Measurements from ENCODE around the gene RPL18.
"Not testable (repeated sequence)": the region's sequence is repeated elsewhere in the genome, so short reads cannot be mapped to it uniquely, and the experiment has no call there.

RPL18 gene

GRCh38 chr19:48611872-48612271 lies 7.1 kb downstream of the RPL18 start:
- DNase-seq = no peak

- DNase-seq = no peak
Observed at GRCh38 chr19:48609571-48610108, 9.3 kb downstream of the RPL18 start.

GRCh38 chr19:48608798-48609263 lies 10.1 kb downstream of the RPL18 start:
- DNase-seq = no peak

- DNase-seq = no peak
Observed at GRCh38 chr19:48607359-48607755, 11.6 kb downstream of the RPL18 start.

- DNase-seq = no peak
Observed at GRCh38 chr19:48606463-48607358, 12.3 kb downstream of the RPL18 start, which contains the start of gene SPACA4. Gene SPACA4 (plus strand): TSS chr19:48606742. CDS start chr19:48606979, 237 bp downstream.

- no peak for DNase-seq
Observed at GRCh38 chr19:48603850-48604249, 15.1 kb downstream of the RPL18 start.

- DNase-seq = no peak
Observed at GRCh38 chr19:48603449-48603848, 15.5 kb downstream of the RPL18 start.

GRCh38 chr19:48603001-48603400 lies 16.0 kb downstream of the RPL18 start:
- DNase-seq = no peak

- DNase-seq = no peak
Observed at GRCh38 chr19:48600679-48601417, 18.1 kb downstream of the RPL18 start.

- DNase-seq = no peak
Observed at GRCh38 chr19:48598996-48599700, 19.8 kb downstream of the RPL18 start.

GRCh38 chr19:48596679-48597465 lies 22.1 kb downstream of the RPL18 start:
- DNase-seq = no peak

GRCh38 chr19:48596237-48596636 lies 22.7 kb downstream of the RPL18 start:
- DNase-seq = no peak

GRCh38 chr19:48595833-48596232 lies 23.1 kb downstream of the RPL18 start:
- no peak for DNase-seq

GRCh38 chr19:48595171-48595570 lies 23.8 kb downstream of the RPL18 start:
- no peak for DNase-seq

- peak; percentile 14 for DNase-seq
Observed at GRCh38 chr19:48591021-48591420, 28.0 kb downstream of the RPL18 start.

- peak; percentile 85 for DNase-seq
Observed at GRCh38 chr19:48588670-48589401, 30.1 kb downstream of the RPL18 start.

- no peak for DNase-seq
Observed at GRCh38 chr19:48587387-48587786, 31.6 kb downstream of the RPL18 start.

GRCh38 chr19:48582168-48582567 lies 36.8 kb downstream of the RPL18 start:
- DNase-seq = no peak

- DNase-seq = no peak
Observed at GRCh38 chr19:48578891-48579290, 40.1 kb downstream of the RPL18 start.

- not testable (repeated sequence) for DNase-seq
Observed at GRCh38 chr19:48577908-48578307, 41.1 kb downstream of the RPL18 start.

GRCh38 chr19:48575931-48576622 lies 42.9 kb downstream of the RPL18 start:
- no peak for DNase-seq
